HCT116 (cell line): Measurements from ENCODE around the gene ALLC.

Source experiments
- EZH2 ChIP-seq: fragments of 200-600 bp; sonication (generic); IDR thresholded peaks from 2 replicates; pipeline ENCODE4 v1.6.1; 2017; ENCODE audit warnings: antibody characterized with exemption, mixed run types
- POLR2A ChIP-seq: IDR thresholded peaks from 2 replicates; pipeline ENCODE4 v1.7.0; 2011; ENCODE audit warnings: borderline replicate concordance; ENCODE audit not compliant: insufficient read depth, insufficient read length; ENCODE audit errors: extremely low read depth
- SP1 ChIP-seq: IDR thresholded peaks from 2 replicates; pipeline ENCODE4 v1.6.1; 2012; ENCODE audit warnings: low read depth
- TCF7L2 ChIP-seq: IDR thresholded peaks from 2 replicates; pipeline ENCODE4 v1.7.0; 2011; ENCODE audit warnings: borderline replicate concordance, inconsistent platforms; ENCODE audit not compliant: insufficient read depth, insufficient read length; ENCODE audit errors: extremely low read depth
- TF ChIP-seq, protein P1 (sequence below), 3 experiments: fragments of 200-600 bp in 1 of 3; sonication (generic) in 1 of 3; IDR thresholded peaks in 2 of 3; conservative IDR thresholded peaks in 1 of 3; 2 replicates each; pipeline ENCODE4 v1.5.1; 2012 to 2017; ENCODE audit warnings: low read depth in 2 of 3, low read length in 2 of 3, antibody characterized with exemption in 1 of 3, borderline replicate concordance in 1 of 3, control low read depth in 1 of 3, mild to moderate bottlenecking in 1 of 3, mixed read lengths in 1 of 3, mixed run types in 1 of 3, moderate library complexity in 1 of 3; ENCODE audit not compliant: insufficient read depth in 1 of 3
- TF ChIP-seq, protein P2 (sequence below): IDR thresholded peaks from 2 replicates; pipeline ENCODE4 v1.6.1; 2012

DNA sequence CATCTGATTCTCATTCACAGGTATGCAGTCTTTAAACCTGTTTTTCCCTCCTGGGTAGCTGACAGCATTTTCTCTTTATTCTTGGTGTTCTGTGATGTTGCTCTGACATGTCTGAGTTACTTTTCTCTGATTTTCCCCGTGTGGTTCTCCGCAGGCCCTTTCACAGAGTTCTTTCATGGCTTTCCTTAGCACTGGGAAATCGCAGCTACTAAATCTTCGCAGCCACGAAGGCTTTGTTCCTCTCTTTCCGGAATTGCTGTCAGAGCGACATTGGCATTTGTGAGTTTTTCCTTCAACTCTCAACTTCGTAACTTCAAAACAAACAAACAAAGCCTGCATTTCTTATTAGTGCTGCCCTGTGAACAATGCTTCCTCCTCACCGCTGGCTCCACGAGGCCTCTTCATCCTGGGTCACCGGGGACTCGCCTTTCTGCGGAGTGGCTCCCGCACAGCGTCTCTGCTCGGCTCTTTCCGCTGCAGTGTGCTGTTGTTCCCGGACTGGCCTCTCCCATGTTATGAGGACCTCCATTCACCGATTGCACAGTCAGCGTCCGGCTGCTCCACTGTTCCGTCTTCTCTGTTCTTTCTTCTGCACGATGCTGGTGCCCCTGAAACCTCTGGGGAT is 47.0 kb upstream of the ALLC start:
- TF ChIP-seq, protein P1, sequence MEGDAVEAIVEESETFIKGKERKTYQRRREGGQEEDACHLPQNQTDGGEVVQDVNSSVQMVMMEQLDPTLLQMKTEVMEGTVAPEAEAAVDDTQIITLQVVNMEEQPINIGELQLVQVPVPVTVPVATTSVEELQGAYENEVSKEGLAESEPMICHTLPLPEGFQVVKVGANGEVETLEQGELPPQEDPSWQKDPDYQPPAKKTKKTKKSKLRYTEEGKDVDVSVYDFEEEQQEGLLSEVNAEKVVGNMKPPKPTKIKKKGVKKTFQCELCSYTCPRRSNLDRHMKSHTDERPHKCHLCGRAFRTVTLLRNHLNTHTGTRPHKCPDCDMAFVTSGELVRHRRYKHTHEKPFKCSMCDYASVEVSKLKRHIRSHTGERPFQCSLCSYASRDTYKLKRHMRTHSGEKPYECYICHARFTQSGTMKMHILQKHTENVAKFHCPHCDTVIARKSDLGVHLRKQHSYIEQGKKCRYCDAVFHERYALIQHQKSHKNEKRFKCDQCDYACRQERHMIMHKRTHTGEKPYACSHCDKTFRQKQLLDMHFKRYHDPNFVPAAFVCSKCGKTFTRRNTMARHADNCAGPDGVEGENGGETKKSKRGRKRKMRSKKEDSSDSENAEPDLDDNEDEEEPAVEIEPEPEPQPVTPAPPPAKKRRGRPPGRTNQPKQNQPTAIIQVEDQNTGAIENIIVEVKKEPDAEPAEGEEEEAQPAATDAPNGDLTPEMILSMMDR (IDR thresholded peaks at IDR 0.05 in 2 of 3, conservative IDR thresholded peaks at IDR 0.05 in 1 of 3; ENCODE audit: borderline replicate concordance in 1 of 3, insufficient read depth in 1 of 3, low read depth in 2 of 3, low read length in 2 of 3): no peak
- TF ChIP-seq, protein P2, sequence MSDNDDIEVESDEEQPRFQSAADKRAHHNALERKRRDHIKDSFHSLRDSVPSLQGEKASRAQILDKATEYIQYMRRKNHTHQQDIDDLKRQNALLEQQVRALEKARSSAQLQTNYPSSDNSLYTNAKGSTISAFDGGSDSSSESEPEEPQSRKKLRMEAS: no peak
- TF ChIP-seq EZH2: no peak
- no peak for TF ChIP-seq TCF7L2
- no peak for TF ChIP-seq POLR2A
- TF ChIP-seq SP1: no peak
